HG02884 (cell line): Measurements from ENCODE around the gene BTG3.

ENCODE experiments used
- ATAC-seq: cut with Tn5 transposase; IDR thresholded peaks from one replicate; pipeline ENCODE4 v1.9.1; 2021; ENCODE audit warnings: mild to moderate bottlenecking, moderate library complexity; ENCODE audit not compliant: unreplicated experiment

The BTG3 gene

GRCh38 chr21:17612565-17613241 lies at the start of gene BTG3:
BTG3 (minus strand) TSS chr21:17612901; CDS start chr21:17609144, 3,757 bp downstream.
- ATAC-seq = peak; percentile 65

- no peak for ATAC-seq
Measured at GRCh38 chr21:17660862-17661261, 48.2 kb upstream of the BTG3 start.

GRCh38 chr21:17660452-17660851 lies 47.8 kb upstream of the BTG3 start:
- no peak for ATAC-seq

GRCh38 chr21:17658931-17659330 lies 46.2 kb upstream of the BTG3 start:
- no peak for ATAC-seq

- no peak for ATAC-seq
Measured at GRCh38 chr21:17651526-17651925, 38.8 kb upstream of the BTG3 start.

GRCh38 chr21:17650292-17650691 lies 37.6 kb upstream of the BTG3 start:
- no peak for ATAC-seq

GRCh38 chr21:17646790-17647189 lies 34.1 kb upstream of the BTG3 start:
- no peak for ATAC-seq

GRCh38 chr21:17644186-17644585 lies 31.5 kb upstream of the BTG3 start:
- ATAC-seq = no peak

GRCh38 chr21:17640821-17641220 lies 28.1 kb upstream of the BTG3 start:
- ATAC-seq = no peak

GRCh38 chr21:17636711-17637110 lies 24.0 kb upstream of the BTG3 start:
- no peak for ATAC-seq

GRCh38 chr21:17631195-17631594 lies 18.5 kb upstream of the BTG3 start:
- no peak for ATAC-seq

- ATAC-seq = no peak
Measured at GRCh38 chr21:17622018-17622417, 9.3 kb upstream of the BTG3 start.

GRCh38 chr21:17616831-17617230 lies 4.1 kb upstream of the BTG3 start:
- ATAC-seq = no peak

- peak; percentile 1 for ATAC-seq
Measured at GRCh38 chr21:17613242-17613676, 558 bp upstream of the BTG3 start.

- peak; percentile 1 for ATAC-seq
Measured at GRCh38 chr21:17612023-17612564, 607 bp downstream of the BTG3 start.

GRCh38 chr21:17611414-17612022 lies 1.2 kb downstream of the BTG3 start:
- peak; percentile 56 for ATAC-seq

GRCh38 chr21:17610911-17611310 lies 1.8 kb downstream of the BTG3 start:
- ATAC-seq = no peak

GRCh38 chr21:17609681-17610080 lies 3.0 kb downstream of the BTG3 start:
- ATAC-seq = no peak

GRCh38 chr21:17607684-17608083 lies 5.0 kb downstream of the BTG3 start:
- no peak for ATAC-seq

GRCh38 chr21:17602874-17603273 lies 9.8 kb downstream of the BTG3 start:
- no peak for ATAC-seq

- ATAC-seq = peak; percentile 72
Measured at GRCh38 chr21:17598437-17598836, 14.3 kb downstream of the BTG3 start.

- peak; percentile 51 for ATAC-seq
Measured at GRCh38 chr21:17597680-17598079, 15.0 kb downstream of the BTG3 start.
